ENCODE results near the gene CRCP. TPM values are rescaled to one million over a fixed set of nuclear protein-coding genes. Genes with fewer than 3 reads are reported as not detected.
"Not testable (repeated sequence)": the region's sequence is repeated elsewhere in the genome, so short reads cannot be mapped to it uniquely, and the experiment has no call there.

CRCP gene
- polyA plus RNA-seq, 12 donors: 20.4 to 38.5 (median 21.7) TPM; not detected in 1

DNA sequence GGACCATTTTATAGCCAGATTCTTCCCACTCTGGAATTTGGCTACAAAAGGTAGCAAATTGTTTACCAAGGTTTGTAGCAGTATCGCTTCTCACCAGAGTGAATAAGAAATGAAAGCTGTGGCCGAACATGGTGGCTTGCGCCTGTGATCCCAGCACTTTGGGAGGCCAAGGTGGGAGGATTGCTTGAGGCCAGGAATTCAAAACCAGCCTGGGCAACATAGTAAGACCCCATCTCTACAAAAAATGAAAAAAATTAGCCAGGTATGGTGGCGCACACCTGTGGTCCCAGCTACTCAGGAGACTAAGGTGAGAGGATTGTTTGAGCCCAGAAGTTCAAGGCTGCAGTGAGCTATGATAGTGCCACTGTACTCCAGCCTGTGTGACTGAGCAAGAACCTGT, 33.0 kb downstream of the CRCP start:
- not testable (repeated sequence) for DNase-seq

DNA sequence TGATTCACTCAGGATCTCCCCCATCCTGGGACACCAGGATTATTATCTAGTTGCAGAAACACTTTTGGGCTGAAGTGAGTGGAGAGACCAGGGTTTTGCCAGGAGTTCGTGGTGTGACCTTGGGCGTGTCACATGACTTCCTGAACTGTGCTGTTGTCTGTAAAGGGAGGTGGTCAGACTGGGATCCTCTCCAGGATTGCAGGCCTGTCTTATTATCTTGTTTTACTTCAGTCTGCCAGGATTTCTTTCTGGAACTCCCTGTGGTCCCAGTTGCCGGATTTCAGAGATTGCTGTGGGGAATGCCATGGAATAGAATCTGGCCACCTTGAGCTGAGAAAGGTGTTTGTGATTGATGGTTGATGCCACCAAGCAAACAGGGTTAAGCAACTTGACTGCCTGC, 35.8 kb downstream of the CRCP start:
- DNase-seq: no peak

DNA sequence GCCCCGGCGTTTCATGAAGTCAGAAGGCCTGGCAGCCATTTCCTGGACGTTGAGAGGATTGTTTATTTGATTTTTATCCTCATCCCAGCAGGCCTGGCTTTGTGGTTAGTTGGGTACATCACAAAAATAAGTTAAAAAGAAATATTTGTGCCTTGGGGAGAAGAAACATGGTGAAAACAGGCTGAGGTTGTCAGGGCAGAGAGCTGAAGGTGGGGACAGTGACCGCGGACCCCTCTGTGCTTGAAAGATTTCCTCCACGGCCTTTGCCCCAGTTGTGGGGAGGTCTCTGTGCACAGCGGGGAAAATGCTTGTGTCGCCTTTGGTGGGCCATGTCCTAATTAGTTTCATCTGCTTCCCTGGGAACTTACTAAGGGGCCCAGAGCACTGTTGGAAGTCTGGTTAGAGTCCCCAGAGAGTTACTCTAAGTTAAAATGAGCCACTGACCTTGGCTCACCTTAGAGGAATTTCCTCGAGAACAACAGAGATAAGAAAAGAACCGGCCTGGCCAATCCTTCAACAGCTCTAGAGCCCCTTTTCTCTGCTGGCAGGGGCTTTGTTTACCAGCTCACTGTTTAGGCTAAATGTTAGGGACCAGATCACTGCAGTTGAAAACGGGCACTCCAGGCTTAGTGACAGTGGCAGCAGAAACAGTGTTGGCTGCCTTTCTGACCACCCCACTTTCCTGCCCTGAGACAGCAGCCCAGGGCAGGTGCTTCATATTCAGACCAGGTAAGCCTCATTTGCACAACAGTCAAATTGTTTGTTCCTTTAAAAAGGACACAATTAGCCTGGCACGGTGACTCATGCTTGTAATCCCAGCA, 37.9 kb downstream of the CRCP start:
- no peak for DNase-seq

DNA sequence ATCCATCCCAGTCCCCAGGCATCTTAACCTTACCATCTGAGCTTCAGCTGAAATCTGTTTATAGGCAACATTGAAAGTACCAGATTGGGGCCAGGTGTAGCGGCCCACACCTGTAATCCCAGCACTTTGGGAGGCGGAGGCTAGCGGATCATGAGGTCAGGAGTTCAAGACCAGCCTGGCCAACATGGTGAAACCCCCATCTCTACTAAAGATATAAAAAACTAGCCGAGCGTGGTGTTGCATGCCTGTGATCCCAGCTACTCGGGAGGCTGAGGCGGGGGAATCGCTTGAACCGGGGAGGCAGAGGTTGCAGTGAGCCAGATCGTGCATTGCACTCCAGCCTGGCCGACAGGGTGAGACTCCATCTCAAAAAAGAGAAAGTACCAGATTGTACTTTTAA, 39.0 kb downstream of the CRCP start:
- no peak for DNase-seq

DNA sequence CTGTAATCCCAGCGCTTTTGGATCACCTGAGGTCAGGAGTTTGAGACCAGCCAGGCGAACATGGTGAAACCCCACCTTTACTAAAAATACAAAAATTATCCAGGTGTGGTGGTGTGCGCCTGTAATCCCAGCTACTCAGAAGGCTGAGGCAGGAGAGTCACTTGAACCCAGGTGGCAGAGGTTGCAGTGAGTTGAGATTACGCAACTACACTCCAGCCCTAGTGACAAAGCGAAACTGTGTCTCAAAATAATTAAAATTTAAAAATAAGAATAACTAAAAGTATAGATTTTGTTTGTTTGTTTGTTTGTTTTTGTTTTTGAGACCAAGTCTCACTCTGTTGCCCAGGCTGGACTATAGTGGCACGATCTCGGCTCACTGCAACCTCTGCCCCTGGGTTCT, 41.4 kb downstream of the CRCP start:
- not testable (repeated sequence) for DNase-seq

DNA sequence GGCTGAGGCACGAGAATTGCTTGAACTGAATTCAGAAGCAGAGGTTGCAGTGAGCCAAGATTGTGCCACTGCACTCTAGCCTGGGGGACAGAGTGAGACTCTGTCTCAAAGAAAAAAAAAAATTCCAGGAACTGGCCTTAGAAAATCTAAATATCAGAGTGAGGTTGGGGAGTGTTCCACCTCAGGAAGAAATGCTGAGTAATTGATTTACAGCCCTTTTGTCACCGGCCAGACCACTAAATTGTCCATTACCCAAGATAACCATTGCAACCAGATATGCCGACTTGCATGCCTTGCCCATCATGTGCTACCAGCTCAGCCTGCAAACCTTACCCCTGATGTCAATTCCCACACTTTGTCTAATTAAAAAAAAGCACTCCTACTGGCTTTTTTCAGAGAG, 42.4 kb downstream of the CRCP start:
- DNase-seq: no peak

DNA sequence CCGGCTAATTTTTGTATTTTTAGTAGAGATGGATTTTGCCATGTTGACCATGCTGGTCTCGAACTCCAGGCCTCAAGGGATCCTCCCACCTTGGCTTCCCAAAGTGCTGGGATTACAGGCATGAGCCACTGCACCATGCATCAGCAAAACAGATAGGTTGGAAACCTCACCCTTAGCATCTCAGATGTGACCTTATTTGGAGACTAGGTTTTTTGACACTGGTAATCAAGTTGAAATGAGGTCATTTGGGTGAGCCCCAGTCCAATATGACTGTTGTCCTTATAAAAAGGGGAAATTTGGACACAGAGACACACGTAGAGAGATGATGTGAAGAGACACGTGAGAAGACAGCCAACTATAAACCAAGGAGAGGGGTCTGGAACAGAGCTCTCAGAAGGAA, 48.0 kb downstream of the CRCP start:
- no peak for DNase-seq

DNA sequence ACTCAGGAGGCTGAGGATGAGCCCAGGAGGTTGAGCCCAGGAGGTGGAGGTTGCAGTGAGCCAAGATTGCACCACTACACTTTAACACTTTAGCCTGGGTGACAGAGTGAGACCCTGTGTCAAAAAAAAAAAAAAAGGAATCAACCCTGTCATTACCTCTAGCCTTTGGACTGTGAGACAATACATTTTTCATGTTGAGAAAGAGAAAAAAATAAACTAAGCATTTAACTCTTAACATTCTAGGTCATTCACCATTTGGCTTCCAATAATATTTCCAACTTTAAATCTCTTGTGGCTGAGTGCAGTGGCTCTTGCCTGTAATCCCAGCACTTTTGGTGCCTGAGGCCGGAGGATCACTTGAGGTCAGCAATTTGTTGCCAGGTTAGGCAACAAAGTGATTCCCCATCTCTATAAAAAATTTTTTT, 48.6 kb downstream of the CRCP start:
- no peak for DNase-seq

DNA sequence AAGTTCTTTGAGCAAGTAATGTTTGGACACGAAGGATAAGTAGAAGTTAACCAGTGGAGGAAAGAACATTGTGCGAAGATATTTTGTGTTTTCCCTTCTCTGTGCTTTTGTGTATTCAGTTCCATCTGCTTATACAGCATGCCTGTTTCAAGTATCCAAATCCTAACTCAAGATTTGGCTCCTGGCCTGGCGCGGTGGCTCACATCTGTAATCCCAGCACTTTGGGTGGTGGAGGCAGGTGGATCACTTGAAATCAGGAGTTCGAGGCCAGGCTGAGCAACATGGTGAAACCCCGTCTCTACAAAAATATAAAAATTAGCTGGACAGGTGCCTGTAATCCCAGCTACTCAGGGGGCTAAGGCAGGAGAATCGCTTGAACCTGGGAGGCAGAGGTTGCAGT, 49.7 kb downstream of the CRCP start:
- DNase-seq: no peak

DNA sequence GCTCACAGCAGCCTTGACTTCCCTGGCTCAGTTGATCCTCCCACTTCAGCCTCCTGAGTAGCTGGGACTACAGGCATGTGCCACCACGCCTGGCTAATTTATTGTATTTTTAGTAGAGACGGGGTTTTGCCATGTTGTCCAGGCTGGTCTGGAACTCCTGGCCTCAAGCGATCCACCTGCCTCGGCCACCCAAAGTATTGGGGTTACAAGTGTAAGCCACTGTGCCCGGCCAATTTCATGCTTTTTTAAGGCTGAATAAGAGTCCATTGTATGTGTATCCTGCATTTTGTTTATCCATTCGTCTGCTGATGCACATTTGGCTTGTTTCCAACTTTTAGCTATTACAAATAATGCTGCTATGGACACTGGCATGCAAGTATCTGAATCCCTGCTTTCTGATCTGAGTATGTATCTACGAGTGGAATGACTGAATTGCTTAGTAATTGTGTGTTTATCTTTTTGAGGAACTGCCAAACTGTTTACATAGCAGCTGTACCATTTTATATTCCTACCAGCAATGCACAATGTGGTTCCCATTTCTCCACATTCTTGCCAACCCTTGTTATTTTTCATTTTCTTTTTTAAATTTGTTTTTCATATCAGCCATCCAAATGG, 53.2 kb downstream of the CRCP start:
- DNase-seq: no peak

DNA sequence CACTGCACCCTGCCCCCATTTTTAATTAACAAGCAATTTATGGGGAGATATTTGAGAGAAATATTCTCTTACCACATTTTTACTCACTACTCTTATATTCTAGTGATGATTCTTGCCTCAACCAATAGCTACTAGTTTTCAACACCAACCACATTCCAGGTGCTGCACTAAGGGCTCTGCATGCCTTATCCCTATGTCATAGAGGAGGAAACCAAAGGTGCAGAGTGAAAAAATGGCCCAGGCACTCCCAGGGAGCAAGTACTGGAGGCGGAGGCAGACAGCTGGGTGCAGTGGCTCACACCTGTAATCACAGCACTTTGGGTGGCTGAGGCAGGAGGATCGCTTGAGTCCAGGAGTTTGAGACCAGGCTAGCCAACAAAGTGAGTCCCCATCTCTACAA, 55.0 kb downstream of the CRCP start:
- DNase-seq: no peak

DNA sequence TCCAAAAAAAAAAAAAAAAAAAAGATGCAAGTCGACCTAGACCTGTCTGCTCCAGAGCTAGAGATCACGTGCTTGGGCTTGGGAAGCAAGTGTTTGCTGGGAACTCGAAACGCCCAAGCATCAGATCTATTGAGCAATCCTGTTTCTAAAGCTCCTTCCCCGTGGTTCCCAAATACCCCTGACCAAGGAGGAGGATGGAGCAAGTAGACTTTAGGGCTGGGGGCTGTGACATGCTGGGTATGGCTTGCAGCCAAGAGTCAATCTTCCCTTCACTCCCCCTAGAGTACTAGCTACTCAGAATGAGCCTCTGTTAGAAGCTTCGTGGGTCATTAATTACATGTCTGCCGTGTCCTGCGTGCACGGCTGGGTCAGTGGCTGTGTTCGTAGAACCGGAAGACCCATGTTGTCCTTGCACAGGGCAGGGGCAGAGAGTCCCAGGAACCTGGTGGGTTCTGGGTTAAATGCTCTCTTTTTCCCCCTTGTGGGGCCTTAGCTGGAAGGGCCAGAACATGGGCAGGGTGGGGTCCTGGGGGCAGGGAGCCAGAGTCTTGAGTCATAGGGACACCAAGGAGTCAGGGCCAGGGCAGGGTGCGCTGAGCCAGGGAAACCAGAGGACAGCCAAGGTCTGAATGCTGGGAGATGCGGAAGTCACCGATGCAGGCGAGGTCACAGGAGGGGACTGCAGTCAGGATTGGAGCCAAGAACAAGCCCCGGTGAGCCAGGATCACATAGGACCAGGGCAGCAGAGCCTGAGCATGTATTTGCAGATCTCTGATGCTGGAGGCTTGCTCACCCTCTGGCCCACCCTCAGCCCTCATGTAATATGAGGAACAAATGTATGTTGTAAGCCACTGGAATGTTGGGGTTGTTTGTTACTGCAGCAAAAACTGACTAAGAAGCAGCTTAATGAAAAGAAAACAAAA, 55.9 kb downstream of the CRCP start:
- DNase-seq: no peak

DNA sequence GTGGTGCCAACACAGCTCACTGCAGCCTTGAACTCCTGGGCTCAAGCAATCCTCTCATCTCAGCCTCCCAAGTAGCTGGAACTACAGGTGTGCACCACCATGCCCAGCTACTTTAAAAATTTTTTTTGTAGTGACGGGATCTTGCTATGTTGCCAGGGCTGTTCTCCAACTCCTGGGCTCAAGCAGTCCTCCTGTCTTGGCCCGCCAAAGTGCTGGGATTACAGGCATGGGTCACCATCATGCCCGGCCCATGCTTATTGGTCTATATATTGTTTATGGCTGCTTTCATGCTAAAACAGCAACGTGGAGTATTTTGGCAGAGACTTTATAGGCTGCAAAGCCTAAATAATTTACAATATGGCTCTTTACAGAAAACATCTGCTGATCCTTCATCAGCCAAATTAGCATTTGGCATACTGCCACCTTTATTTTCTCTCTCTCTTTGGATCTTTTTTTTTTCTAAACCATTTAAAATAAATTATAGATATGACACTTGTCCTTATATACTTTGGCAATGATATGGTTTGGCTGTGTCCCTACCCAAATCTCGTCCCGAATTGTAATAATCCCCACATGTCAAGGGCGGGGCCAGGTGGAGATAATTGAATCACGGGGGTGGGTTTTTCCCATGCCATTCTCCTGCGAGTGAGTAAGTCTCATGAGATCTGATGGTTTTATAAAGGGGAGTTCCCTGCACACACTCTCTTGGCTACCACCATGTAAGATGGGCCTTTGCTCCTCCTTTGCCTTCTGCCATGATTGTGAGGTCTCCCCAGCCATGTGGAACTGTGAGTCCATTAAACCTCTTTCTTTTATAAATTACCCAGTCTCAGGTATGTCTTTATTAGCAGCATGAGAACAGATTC, 58.1 kb downstream of the CRCP start:
- DNase-seq: not testable (repeated sequence)

DNA sequence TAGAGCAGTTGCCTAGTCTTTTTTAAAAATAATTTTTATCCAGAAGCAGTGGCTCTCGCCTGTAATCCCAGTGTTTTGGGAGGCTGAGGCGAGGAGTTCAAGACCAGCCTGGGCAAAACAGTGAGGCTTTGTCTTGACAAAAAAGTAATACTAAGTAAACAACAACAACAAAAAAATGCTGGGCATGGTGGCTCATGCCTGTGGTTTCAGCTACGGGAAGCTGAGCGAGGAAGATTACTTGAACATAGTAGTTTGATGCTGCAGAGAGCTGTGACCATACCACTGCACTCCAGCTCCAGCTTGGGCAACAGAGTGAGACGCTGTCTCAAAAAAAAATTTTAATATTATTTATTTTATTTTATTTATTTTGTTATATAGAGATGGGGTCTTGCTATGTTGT, 59.2 kb downstream of the CRCP start:
- no peak for DNase-seq

DNA sequence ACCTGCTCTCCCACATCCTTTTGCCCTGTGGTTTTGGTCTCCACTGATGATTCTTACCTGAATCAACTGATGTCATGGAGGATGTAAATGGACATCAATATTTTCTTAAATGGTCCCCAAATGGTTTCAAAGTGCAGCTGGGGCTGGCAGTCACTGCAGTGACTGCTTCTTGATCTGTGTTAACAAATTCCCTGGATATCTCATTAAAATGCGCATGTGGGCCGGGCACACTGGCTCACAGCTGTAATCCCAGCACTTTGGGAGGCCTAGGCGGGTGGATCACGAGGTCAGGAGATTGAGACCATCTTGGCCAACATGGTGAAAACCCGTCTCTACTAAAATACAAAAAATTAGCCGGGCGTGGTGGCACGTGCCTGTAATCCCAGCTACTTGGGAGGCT, 60.4 kb downstream of the CRCP start:
- DNase-seq: not testable (repeated sequence)

DNA sequence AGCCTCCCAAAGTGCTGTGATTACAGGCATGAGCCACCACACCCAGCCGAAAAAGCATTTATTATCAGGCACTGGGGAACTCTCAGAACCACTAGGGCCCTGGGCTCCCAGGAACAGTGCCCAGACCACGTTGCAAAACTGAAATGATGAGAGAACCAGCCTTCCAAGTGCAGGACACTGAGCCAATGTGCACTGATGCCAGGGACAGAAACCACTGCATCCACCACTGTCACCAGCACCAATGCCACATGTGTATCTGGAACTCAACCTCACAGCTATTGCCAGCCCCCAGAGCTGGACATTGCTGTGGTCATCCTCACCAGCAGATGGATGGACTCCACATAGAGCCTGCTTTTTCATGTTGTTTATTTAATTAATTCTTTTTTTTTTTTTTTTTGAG, 62.3 kb downstream of the CRCP start:
- no peak for DNase-seq

DNA sequence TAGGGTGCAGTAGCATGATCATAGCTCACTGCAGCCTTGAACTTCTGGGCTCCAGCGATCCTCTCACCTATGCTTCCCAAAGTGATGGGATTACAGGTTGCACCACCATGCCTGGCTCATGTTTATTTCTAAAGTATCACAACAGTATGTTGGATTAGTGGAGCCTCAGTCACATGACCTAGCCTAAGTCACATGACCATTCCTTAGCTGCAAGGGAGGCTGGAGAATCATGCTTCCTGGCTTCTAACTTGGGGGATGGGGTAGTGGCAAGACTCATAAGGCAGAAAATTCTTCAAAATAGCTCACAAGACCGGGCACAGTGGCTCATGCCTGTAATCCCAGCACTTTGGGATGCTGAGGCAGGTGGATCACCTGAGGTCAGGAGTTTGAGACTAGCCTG, 63.6 kb downstream of the CRCP start:
- DNase-seq: no peak

DNA sequence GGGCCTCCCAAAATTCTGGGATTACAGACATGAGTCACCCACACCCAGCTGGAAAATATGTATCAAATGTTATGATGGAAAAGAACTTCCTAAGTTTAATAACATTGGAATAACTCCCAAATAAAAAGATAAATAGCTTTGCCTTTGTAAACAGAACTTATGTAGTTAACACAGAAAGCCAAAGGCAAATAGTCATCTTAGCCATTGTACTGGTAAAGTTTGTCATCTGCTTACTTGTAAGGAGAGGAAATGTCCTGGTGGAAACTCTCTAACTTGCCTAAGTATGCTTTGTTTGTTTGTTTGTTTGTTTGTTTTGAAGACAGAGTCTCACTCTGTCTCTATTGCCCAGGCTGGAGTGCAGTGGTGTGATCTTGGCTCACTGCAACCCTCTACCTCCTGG, 66.7 kb downstream of the CRCP start:
- no peak for DNase-seq

DNA sequence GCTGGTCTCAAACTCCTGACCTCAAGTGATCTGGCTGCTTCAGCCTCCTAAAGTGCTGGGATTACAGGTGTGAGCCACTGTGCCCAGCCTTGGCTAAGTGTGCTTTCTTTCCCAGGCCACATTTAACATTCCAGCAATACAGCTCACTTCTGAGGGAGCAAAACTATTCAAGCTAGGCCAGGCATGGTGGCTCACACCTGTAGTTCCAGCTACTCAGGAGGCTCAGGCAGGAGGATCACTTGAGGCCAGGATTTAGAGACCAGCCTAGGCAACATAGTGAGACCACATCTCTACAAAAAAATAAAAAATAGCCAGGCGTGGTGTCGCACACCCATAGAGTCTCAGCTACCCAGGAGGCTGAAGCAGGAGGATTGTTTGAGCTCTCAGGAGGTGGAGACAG, 67.2 kb downstream of the CRCP start:
- DNase-seq: no peak

DNA sequence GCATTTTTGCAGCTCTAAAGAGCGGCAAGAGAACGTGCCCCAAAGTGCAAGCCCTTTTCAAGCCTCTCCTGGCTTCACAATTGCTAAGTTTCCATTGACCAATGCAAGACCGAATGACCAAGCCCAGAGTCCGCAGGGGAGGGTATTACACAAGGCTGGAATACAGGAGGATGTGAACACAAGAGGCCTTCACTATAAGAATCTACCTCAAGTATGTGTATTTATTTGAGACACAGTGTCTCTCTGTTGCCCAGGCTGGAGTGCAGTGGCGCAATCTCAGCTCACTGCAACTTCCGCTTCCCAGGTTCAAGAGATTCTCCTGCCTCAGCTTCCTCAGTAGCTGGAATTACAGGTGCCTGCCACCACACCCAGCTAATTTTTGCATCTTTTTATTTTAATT, 68.3 kb downstream of the CRCP start:
- no peak for DNase-seq

DNA sequence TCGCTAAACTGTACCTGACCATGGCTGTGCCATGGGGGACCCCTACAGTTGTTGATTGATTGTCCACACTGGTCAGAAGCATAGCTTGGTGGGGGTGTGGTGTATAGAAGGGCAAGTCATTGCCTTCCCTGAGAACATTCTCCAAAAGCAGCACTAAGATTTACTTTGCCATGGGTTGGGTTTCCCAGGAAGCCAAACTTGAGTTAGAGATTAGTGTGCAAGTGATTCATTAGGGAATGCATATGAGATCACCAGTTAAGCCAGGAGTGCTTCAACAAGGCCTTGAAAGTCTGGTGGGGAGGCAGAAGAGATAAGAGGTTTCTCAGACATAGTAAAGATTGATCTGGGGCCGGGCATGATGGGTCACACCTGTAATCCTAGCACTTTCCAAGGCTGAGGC, 69.1 kb downstream of the CRCP start:
- no peak for DNase-seq

Data from muscle of arm (tissue), 12 donors.